HCT116 (cell line): ENCODE data around the gene PHB1.

Experiments used
- CTCF ChIP-seq, 3 experiments: fragments of 200-600 bp in 1 of 3; sonication (generic) in 1 of 3; IDR thresholded peaks in 2 of 3; conservative IDR thresholded peaks in 1 of 3; 2 replicates each; pipeline ENCODE4 v1.5.1; 2012 to 2017; ENCODE audit warnings: low read depth in 2 of 3, low read length in 2 of 3, antibody characterized with exemption in 1 of 3, borderline replicate concordance in 1 of 3, control low read depth in 1 of 3, mild to moderate bottlenecking in 1 of 3, mixed read lengths in 1 of 3, mixed run types in 1 of 3, moderate library complexity in 1 of 3; ENCODE audit not compliant: insufficient read depth in 1 of 3
- EZH2 ChIP-seq: fragments of 200-600 bp; sonication (generic); IDR thresholded peaks from 2 replicates; pipeline ENCODE4 v1.6.1; 2017; ENCODE audit warnings: antibody characterized with exemption, mixed run types
- EZH2phosphoT487 ChIP-seq: fragments of 200-600 bp; IDR thresholded peaks from 2 replicates; pipeline ENCODE4 v1.6.1; 2018; ENCODE audit warnings: antibody characterized with exemption, borderline replicate concordance
- POLR2A ChIP-seq: IDR thresholded peaks from 2 replicates; pipeline ENCODE4 v1.7.0; 2011; ENCODE audit warnings: borderline replicate concordance; ENCODE audit not compliant: insufficient read depth, insufficient read length; ENCODE audit errors: extremely low read depth
- POLR2AphosphoS5 ChIP-seq: IDR thresholded peaks from 2 replicates; pipeline ENCODE4 v1.6.1; 2011; ENCODE audit warnings: mild to moderate bottlenecking, low read depth, low read length, moderate library complexity
- RAD21 ChIP-seq: IDR thresholded peaks from 2 replicates; pipeline ENCODE4 v1.6.1; 2012; ENCODE audit warnings: low read depth, mild to moderate bottlenecking
- ZNF274 ChIP-seq: fragments of 200-500 bp; sonication (Bioruptor generic); IDR thresholded peaks from 2 replicates; pipeline ENCODE4 v1.6.1; 2014; ENCODE audit warnings: mild to moderate bottlenecking, low read depth, low read length, inconsistent platforms
- TF ChIP-seq, protein P1 (sequence below): IDR thresholded peaks from 2 replicates; pipeline ENCODE4 v1.6.1; 2012

DNA sequence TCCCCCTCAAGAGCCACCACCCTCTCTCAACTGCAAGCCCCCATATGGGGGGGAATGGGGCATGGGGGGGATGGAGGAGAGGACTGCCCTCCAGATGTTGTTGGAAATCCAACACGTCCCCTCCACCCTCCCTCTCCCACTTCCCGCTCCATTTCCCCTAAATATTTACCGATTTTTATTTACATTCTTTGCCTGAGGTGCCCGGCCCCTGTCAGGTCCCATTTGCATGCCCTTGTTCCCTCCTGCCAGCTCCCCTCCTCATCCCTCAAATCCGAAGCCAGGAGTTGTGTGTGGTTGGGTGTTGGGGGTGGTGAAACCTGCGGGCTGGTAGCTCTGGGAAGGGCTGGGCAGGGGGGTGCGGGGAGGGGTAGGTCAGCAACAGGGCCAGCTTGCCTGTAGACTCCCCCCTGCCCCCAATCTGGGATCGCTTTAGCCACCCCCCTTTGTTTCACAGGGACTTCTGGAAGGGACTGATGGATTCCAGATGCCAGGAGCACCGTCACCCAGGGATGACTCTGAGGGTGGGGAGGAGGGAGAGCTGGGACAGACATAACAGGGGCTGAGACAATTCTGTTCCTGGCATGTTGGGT lies 40.7 kb upstream of the PHB1 start:
- TF ChIP-seq POLR2AphosphoS5 (no peak), CTCF (IDR thresholded peaks at IDR 0.05 in 2 of 3, conservative IDR thresholded peaks at IDR 0.05 in 1 of 3; ENCODE audit: borderline replicate concordance in 1 of 3, insufficient read depth in 1 of 3, low read depth in 2 of 3, low read length in 2 of 3) (no peak), POLR2A (no peak), EZH2 (no peak), ZNF274 (no peak), RAD21 (no peak), EZH2phosphoT487 (no peak)
- TF ChIP-seq, protein P1, sequence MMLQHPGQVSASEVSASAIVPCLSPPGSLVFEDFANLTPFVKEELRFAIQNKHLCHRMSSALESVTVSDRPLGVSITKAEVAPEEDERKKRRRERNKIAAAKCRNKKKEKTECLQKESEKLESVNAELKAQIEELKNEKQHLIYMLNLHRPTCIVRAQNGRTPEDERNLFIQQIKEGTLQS: no peak
